HG02763 (cell line): ENCODE results near the gene CFAP410.
"Not testable (repeated sequence)": the region's sequence is repeated elsewhere in the genome, so short reads cannot be mapped to it uniquely, and the experiment has no call there.

Experiments
- ATAC-seq: cut with Tn5 transposase; IDR thresholded peaks from one replicate; pipeline ENCODE4 v1.9.1; 2021; ENCODE audit warnings: mild to moderate bottlenecking, moderate library complexity; ENCODE audit not compliant: unreplicated experiment

The CFAP410 gene

DNA sequence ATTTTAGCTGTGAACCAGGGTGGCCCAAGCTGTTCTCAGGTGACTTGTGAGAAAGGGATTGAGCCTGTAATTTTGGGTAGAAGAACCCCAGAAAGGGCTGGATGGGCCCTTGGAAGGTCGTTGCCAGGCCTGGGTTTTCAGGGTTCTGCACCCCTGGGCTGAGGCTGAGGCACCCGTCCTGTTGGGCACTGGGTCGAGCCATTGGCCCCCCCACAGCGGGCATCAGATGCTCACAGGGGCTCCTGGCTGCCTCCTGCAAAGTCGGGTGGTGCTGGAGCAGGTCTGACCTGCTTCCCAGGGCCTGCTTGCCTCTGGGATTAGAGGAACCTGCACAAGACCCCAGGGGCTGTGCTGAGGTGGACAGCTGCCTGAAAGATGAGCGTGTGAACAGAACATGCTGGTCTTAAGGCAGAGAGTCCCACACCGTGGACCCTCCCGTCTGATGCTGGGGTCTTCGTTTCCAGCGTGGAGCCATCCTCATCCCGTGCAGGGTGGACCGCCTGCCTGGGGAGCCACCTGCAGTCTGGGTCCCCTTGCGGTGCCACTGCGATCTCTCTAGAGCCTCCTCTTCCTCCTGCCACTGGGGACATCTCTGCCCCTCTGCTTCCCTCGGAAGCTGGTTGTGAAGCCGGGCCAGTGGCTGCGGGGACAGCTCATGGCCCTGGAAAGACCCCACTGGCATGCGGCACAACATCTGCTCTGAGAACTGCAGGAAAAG is 12.5 kb upstream of the CFAP410 start:
- ATAC-seq: no peak

- ATAC-seq: no peak
Observed at GRCh38 chr21:44350773-44351481, 11.7 kb upstream of the CFAP410 start.

- no peak for ATAC-seq
Observed at GRCh38 chr21:44349847-44350772, 10.9 kb upstream of the CFAP410 start.

DNA sequence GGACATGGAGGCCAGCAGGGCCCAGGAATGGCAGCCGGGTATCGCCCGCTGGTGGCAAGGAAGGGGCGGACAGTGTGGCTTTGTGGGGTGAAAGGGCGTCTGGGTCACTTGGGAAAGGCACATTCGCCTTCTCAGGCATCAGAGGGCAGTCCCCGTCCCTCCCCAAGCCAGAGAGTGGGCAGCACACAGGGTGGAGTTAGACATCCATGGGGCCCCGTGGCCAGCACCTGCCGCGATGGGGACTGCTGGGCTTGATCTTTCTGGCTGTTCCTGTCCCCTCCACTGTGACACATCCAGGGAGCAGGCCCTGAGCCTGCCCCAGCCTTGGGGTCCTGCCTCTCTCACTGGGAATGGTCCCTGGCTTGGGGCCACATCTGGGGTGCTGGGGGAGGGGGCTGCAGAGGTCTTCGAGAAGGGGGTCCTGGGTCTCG is 10.2 kb upstream of the CFAP410 start:
- ATAC-seq: no peak

- no peak for ATAC-seq
Observed at GRCh38 chr21:44348861-44349260, 9.7 kb upstream of the CFAP410 start.

GRCh38 chr21:44347911-44348451 is 8.8 kb upstream of the CFAP410 start:
- ATAC-seq: no peak

- ATAC-seq: no peak
Observed at GRCh38 chr21:44345495-44345894, 6.3 kb upstream of the CFAP410 start.

DNA sequence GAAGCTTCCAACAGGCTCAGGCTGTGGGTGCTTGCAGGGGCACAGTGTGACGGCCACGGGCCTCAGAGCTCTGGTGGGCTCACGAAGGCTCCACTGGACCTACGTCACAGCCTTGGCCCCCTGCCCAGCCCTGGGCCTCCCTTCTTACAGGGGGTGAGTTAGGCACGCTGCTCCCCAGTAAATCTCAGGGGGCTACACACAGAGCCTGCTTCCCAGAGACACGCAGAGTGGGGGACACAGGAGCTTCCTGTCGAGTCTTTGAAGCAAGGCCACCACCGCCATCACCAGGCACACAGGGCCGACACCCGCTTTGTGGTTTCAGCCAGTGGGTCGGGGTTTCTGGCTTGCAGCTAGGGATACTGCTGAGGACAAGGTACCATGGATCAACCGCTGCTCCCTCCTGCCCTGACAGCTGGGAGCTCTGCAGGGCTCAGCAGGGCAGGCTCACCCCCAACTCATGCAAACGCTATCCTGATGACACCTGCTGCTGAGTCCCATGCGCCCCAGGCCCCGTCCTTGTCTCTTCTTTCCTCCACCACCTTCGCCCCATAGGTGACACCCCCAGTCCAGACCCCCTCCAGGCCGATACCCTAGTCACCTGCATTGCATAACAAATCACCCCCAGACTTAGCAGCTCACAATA is 5.5 kb upstream of the CFAP410 start:
- no peak for ATAC-seq

- not testable (repeated sequence) for ATAC-seq
Observed at GRCh38 chr21:44342981-44343380, 3.8 kb upstream of the CFAP410 start.

DNA sequence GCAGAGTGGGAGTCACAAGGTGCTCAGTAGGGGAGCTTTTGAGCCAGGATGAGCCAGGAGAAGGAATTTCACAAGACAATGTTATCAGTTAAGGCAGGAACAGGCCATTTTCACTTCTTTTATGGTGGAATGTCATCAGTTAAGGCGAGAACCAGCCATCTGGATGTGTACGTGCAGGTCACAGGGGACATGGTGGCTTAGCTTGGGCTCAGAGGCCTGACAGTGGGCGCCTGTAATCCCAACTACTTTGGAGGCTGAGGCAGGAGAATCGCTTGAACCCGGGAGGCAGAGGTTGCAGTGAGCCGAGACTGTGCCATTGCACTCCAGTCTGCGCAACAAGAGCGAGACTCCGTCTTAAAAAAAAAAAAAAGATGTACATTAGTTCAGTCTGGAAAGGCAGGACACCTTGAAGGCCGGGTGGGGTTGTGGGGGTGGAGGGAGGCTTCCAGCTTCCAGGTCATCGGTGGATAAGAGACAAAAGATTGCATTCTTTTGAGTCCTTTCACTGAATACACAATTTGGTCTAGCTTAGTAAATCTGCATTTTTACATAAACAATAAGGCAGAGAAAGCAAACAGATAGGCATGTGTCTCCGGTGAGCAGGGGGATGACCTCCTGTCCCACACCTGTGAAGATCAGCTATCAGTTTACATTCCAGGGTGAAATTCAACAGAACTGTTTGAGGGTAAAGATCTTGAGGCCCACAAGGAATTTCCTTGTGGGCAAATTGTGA is 2.7 kb upstream of the CFAP410 start:
- not testable (repeated sequence) for ATAC-seq

GRCh38 chr21:44337941-44338895 is 972 bp downstream of the CFAP410 start:
- ATAC-seq: no peak

GRCh38 chr21:44337449-44337848 is 1.7 kb downstream of the CFAP410 start:
- ATAC-seq: no peak

GRCh38 chr21:44335266-44336059 is 3.7 kb downstream of the CFAP410 start:
- ATAC-seq: no peak

GRCh38 chr21:44334329-44335030 is 4.7 kb downstream of the CFAP410 start:
- ATAC-seq: no peak

DNA sequence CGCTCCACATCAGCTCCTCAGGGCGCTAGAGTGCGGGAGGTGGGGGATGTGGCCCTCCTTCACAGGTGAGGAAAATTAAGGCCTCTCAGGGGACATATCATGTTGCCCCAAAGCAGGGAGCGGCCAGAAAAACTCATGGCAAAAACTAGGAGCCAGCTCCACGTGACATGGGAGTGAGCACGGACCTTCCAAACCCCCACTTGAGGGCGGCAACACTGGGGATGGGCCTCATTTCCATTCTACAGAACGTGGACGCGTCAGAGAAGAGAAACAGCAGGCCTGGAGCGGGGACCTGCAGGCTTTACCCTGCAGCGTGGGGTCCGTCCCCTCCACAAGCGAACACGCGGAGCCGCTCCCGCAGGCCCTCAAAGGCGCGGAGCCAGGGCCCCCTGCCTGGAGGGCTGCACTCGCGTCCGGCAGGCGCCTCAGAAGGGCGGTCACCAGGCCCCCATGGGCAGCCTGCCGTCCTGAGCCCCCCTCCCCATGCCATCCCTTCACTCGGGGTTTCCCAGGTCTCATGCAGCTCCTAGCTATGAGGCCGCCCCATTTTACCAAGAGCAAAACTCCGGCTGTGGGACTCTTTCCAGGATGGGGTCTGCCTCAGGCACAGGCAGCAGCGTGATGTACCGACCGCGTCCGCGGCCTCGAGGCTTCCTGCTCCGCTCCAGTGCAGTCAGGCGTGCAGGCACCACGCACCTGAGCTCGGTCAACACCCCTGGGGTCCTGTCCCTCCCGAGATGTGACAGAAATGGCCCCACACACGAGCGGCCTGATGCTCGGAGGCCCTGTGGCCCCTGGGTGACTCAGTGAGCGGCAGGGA is 5.5 kb downstream of the CFAP410 start:
- ATAC-seq: no peak

- ATAC-seq: no peak
Observed at GRCh38 chr21:44332965-44333364, 6.2 kb downstream of the CFAP410 start.

DNA sequence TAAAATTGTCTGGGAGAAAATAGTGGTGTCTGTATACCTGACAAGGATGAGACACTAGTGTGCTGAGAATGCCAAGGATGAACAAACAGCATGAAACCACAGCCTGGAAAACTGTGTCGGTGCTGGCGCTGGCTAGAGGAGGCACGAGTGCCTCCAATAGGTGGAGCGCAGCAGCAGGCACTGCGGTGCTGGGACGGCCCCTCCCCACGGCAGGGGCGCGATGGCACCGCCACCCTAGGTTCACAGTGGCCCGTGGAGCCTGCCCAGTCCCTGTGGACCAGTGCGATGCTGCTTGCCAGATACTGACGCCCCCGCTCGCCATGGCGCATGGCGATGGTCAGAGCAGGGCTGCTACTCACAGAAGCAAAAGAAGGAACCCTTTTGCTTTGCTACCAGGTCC is 6.8 kb downstream of the CFAP410 start:
- no peak for ATAC-seq
